ENCODE data around the gene SFT2D3.

DNA sequence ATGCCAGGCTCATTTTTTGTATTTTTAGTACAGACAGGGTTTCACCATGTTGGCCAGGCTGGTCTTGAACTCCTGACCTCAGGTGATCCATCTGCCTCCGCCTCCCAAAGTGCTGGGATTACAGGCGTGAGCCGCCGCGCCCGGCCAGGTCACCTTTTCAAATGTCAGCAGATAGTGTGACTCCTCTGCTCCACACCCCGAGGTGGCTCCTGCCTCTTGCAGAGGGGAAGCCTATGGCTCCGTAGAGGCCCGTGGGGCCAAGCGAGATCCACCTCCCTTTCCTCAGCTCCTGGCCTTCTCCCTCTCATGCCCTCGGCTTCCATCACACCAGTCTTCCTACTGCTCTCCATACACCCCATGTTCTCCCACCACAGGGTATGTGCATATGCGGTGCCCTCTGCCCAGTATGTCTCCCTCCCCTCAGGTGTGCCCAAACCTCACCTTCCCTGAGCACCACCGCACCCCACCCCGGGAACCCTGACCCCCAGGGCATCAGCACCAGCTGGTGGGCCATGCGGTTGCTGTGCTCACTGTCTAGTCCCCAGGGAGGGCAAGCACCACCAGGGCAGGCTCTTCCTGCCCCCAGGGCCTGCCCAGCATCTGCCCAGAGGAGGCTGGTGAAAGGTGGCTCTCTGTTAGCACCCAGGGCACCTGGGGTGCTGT is 44.6 kb upstream of the SFT2D3 start:
- TF ChIP-seq, protein P1, sequence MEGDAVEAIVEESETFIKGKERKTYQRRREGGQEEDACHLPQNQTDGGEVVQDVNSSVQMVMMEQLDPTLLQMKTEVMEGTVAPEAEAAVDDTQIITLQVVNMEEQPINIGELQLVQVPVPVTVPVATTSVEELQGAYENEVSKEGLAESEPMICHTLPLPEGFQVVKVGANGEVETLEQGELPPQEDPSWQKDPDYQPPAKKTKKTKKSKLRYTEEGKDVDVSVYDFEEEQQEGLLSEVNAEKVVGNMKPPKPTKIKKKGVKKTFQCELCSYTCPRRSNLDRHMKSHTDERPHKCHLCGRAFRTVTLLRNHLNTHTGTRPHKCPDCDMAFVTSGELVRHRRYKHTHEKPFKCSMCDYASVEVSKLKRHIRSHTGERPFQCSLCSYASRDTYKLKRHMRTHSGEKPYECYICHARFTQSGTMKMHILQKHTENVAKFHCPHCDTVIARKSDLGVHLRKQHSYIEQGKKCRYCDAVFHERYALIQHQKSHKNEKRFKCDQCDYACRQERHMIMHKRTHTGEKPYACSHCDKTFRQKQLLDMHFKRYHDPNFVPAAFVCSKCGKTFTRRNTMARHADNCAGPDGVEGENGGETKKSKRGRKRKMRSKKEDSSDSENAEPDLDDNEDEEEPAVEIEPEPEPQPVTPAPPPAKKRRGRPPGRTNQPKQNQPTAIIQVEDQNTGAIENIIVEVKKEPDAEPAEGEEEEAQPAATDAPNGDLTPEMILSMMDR (IDR thresholded peaks at IDR 0.05) = no peak
- TF ChIP-seq POLR2A (IDR thresholded peaks at IDR 0.05) = no peak

Data from body of pancreas (tissue), 4 donors.